Spleen (tissue), 7 donors: ENCODE data around the gene NEAT1.

Experiments used
- POLR2AphosphoS5 ChIP-seq, 3 donors: sonication (generic); formaldehyde crosslinking; IDR thresholded peaks; one replicate each; pipeline ENCODE4 v1.5.1; 2017; ENCODE audit warnings: antibody characterized with exemption in 3 of 3
- TF ChIP-seq, protein P1 (sequence below), 11 experiments: fragments of 200-600 bp in 7 of 11; fragments of 450-650 bp in 4 of 11; sonication (generic) in 4 of 11; IDR thresholded peaks in 8 of 11; conservative IDR thresholded peaks in 3 of 11; 1 replicate in 7 of 11; 2 replicates in 4 of 11; pipeline versions ENCODE4 v1.4.0 to v1.8.0; 2016 to 2021; ENCODE audit warnings: antibody characterized with exemption in 11 of 11, inconsistent platforms in 4 of 11, mild to moderate bottlenecking in 1 of 11
- donor health status: DM: no; HTN: no; CAD: no; lungs with moderate emphysema.
- donor health status: DM: no; HTN: no; CAD: no.
- donor health status: DM: no; HTN: no; CAD: no.

DNA sequence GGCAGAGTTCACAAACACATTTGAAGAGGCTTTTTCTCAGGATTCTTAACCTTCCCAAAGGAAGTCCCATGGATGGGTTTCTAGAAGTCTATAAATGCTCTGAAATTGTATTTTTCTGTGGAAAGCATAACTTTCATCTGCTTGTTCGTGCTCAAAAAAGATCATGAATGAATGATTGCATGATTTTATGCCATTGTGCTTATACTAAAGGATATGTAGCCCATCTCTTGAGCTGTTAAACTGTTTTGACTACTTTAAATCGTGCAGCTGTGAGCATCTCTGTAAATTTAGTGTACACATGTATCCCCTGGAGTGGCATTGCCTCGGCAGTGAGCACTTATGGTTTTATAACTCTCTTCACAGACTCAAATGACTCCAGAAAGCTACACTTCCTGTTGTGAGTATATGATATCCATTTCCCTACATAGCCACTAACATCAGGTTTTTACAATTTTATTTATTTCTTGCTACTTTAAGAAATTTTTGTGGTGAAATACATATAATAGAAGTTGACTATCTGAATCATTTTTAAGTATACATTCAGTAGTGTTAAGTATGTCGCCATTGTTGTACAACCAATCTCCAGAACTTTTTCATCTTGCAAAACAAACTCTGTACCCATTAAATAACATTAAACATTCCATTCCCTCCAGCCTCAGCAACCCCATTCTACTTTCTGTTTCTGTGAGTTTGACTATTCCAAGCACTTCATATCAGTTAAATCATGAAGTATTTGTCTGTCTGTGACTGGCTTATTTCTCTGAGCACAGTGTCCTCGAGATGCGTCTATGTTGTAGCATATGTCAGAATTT, 8.0 kb downstream of the NEAT1 start:
- no peak for TF ChIP-seq POLR2AphosphoS5 (IDR thresholded peaks at IDR 0.05)
- TF ChIP-seq, protein P1, sequence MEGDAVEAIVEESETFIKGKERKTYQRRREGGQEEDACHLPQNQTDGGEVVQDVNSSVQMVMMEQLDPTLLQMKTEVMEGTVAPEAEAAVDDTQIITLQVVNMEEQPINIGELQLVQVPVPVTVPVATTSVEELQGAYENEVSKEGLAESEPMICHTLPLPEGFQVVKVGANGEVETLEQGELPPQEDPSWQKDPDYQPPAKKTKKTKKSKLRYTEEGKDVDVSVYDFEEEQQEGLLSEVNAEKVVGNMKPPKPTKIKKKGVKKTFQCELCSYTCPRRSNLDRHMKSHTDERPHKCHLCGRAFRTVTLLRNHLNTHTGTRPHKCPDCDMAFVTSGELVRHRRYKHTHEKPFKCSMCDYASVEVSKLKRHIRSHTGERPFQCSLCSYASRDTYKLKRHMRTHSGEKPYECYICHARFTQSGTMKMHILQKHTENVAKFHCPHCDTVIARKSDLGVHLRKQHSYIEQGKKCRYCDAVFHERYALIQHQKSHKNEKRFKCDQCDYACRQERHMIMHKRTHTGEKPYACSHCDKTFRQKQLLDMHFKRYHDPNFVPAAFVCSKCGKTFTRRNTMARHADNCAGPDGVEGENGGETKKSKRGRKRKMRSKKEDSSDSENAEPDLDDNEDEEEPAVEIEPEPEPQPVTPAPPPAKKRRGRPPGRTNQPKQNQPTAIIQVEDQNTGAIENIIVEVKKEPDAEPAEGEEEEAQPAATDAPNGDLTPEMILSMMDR (IDR thresholded peaks at IDR 0.05 in 8 of 11, conservative IDR thresholded peaks at IDR 0.05 in 3 of 11), result no peak
